Measurements from ENCODE around the gene C16orf92. TPM values are rescaled to one million over a fixed set of nuclear protein-coding genes. Genes with fewer than 3 reads are reported as not detected.

Gene C16orf92
- total RNA-seq, 3 donors from 2014 or later, result not detected

- H3K4me3 ChIP-seq, result peak overlapping the region; percentile 87 to 97 (median 95)
- intact Hi-C loops (cut with DNase I; ENCODE audit: low total_unique reads), result no loop called here
- TF ChIP-seq CTCF (IDR thresholded peaks at IDR 0.05) (no peak), POLR2AphosphoS5 (IDR thresholded peaks at IDR 0.05) (peak in 1 of 3 donors; percentile 54), POLR2A (IDR thresholded peaks at IDR 0.05) (peak; percentile 15)
- no peaks in the 10 kb centered on the region for H3K9me3 ChIP-seq
- H3K36me3 ChIP-seq, result peaks cover 8% of the 10 kb centered on the region
- H3K4me1 ChIP-seq, result peaks cover 9 to 17% of the 10 kb centered on the region in 2 donors
- H3K27me3 ChIP-seq, result no peaks in the 10 kb centered on the region
- peak; percentile 69 to 74 for DNase-seq (ENCODE audit: low spot score in 2 of 2)
- H3K27ac ChIP-seq, result peak overlapping the region; percentile 93 to 98
Measured at GRCh38 chr16:30063893-30064728, 41.1 kb downstream of the C16orf92 start.

- intact Hi-C loops (cut with DNase I; ENCODE audit: low total_unique reads), result no loop called here
- DNase-seq (ENCODE audit: low spot score in 2 of 2), result peak in 1 of 2 donors; percentile 40
- Histone ChIP-seq H3K27ac (peak overlapping the region; percentile 93 to 98), H3K4me3 (peak overlapping the region; percentile 87 to 97 (median 95)), H3K9me3 (no peaks in the 10 kb centered on the region), H3K36me3 (peaks cover 13% of the 10 kb centered on the region), H3K27me3 (no peaks in the 10 kb centered on the region), H3K4me1 (peaks cover 9 to 17% of the 10 kb centered on the region in 2 donors)
- TF ChIP-seq CTCF (IDR thresholded peaks at IDR 0.05), result no peak
Measured at GRCh38 chr16:30064729-30065101, 41.7 kb downstream of the C16orf92 start.

- H3K4me1 ChIP-seq, result peaks cover 13 to 17% of the 10 kb centered on the region in 2 donors
- H3K27ac ChIP-seq, result peak within 1 kb of the TSS; percentile 93 to 98
- DNase-seq (ENCODE audit: low spot score in 2 of 2), result peak; percentile 97 to 98
- no peaks in the 10 kb centered on the region for H3K9me3 ChIP-seq
- H3K36me3 ChIP-seq, result peaks cover 13% of the 10 kb centered on the region
- peak within 1 kb of the TSS; percentile 87 to 97 (median 95) for H3K4me3 ChIP-seq
- intact Hi-C loops (cut with DNase I; ENCODE audit: low total_unique reads), result no loop called here
- TF ChIP-seq POLR2A (IDR thresholded peaks at IDR 0.05), result peak; percentile 98
- peak; percentile 86 to 97 (median 95) for TF ChIP-seq POLR2AphosphoS5 (IDR thresholded peaks at IDR 0.05)
- peak in 1 of 3 donors; percentile 8 for TF ChIP-seq CTCF (IDR thresholded peaks at IDR 0.05)
- no peaks in the 10 kb centered on the region for H3K27me3 ChIP-seq
Measured at GRCh38 chr16:30065102-30065942, 42.3 kb downstream of the C16orf92 start, which contains the start of gene ALDOA. ALDOA (plus strand) TSS chr16:30065760; CDS start chr16:30066898, 1,138 bp downstream.

- Histone ChIP-seq H3K9me3 (no peaks in the 10 kb centered on the region), H3K4me1 (peaks cover 13 to 17% of the 10 kb centered on the region in 2 donors), H3K4me3 (peak overlapping the region; percentile 87 to 97 (median 95)), H3K27me3 (no peaks in the 10 kb centered on the region), H3K36me3 (peaks cover 13% of the 10 kb centered on the region), H3K27ac (peak overlapping the region; percentile 93 to 98)
- no peak for DNase-seq (ENCODE audit: low spot score in 2 of 2)
- TF ChIP-seq POLR2A (IDR thresholded peaks at IDR 0.05), result no peak
- peak in 1 of 3 donors; percentile 10 for TF ChIP-seq POLR2AphosphoS5 (IDR thresholded peaks at IDR 0.05)
- TF ChIP-seq CTCF (IDR thresholded peaks at IDR 0.05), result no peak
- intact Hi-C loops (cut with DNase I; ENCODE audit: low total_unique reads), result no loop called here
Measured at GRCh38 chr16:30065943-30066760, 43.2 kb downstream of the C16orf92 start.
